ENCODE measurements around the gene SCRN2.

DNA sequence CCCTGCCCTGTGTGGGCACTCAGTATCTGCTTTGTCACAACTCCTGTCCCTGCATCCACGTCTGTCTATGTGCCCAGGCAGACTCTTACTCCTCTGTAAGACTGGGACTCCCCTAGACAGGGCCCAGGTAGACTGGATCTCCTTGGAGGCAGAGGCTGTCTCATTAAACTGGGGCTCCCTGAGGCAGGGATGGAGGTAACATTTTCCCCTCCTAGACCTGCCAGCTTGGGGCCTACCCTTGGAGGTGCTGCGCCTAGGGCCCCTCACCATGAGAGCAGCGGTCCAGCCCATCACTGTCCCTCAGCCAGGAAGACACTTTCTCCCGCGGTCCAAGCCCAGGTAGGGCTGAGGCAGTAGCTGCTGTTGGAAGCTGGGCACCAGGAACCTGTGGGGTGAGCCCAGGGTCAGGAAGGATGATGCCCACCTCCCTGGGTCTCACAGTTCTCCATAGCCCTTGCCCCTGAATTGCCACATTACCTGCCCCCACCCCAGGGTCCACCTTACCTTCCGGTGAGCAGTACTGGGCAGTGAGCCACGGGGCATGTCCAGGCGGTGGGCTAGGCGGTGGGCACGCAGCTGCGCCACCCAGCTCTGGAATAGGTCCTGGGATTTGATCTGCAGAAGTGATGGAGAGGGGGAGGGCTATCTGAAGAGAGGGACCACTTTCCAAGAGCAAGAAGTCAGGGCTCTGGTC lies 22.9 kb downstream of the SCRN2 start:
- TF ChIP-seq GATA3 (IDR thresholded peaks at IDR 0.05; ENCODE audit: low read depth, low read length) (no peak), GATA2 (IDR thresholded peaks at IDR 0.05; ENCODE audit: low read depth, low read length) (no peak)

All from SH-SY5Y (cell line).